ENCODE results near the gene ZEB2. TPM values are rescaled to one million over a fixed set of nuclear protein-coding genes. Genes with fewer than 3 reads are reported as not detected.

ZEB2 gene
- total and polyA plus RNA-seq, 2 of the 13 experiments (the other 11 are each of a cell fraction or from before 2014, with no cell fraction given), result 0.07 TPM; not detected in 1

- TF ChIP-seq PBX2 (CRISPR knock-in tag; IDR thresholded peaks at IDR 0.05) (peak; percentile 22; the same call in 1 of the 2 replicates), ZNF547 (CRISPR knock-in tag; IDR thresholded peaks at IDR 0.05) (no peak), TCF12 (IDR thresholded peaks at IDR 0.05) (no peak), TCF12 (CRISPR knock-in tag; IDR thresholded peaks at IDR 0.05) (no peak), HNRNPL (IDR thresholded peaks at IDR 0.05; ENCODE audit: low read depth, low read length) (no peak), NFIC (IDR thresholded peaks at IDR 0.05; ENCODE audit: low read length) (no peak), TRIM24 (CRISPR knock-in tag; IDR thresholded peaks at IDR 0.05) (no peak), MIXL1 (CRISPR knock-in tag; IDR thresholded peaks at IDR 0.05) (peak; percentile 43; the same call in 1 of the 2 replicates), ZNF749 (CRISPR knock-in tag; IDR thresholded peaks at IDR 0.05; ENCODE audit: borderline replicate concordance) (no peak), MZF1 (CRISPR knock-in tag; IDR thresholded peaks at IDR 0.05; ENCODE audit: borderline replicate concordance) (no peak), ZNF10 (CRISPR knock-in tag; IDR thresholded peaks at IDR 0.05; ENCODE audit: borderline replicate concordance, low read depth) (no peak), RFXANK (CRISPR knock-in tag; IDR thresholded peaks at IDR 0.05) (no peak), SYNCRIP (IDR thresholded peaks at IDR 0.05; ENCODE audit: insufficient read depth, low read depth, low read length) (no peak), ZNF644 (CRISPR knock-in tag; IDR thresholded peaks at IDR 0.05; ENCODE audit: low read depth) (peak; percentile 59; the same call in 1 of the 2 replicates), ZNF484 (CRISPR knock-in tag; IDR thresholded peaks at IDR 0.05; ENCODE audit: borderline replicate concordance, low read depth) (no peak), RAD21 (CRISPR knock-in tag; IDR thresholded peaks at IDR 0.05) (no peak), ZNF709 (CRISPR knock-in tag; IDR thresholded peaks at IDR 0.05) (no peak), TEAD3 (CRISPR knock-in tag; optimal IDR thresholded peaks at IDR 0.05; ENCODE audit: borderline replicate concordance) (peak; percentile 87), KMT2A (CRISPR knock-in tag; IDR thresholded peaks at IDR 0.05) (no peak), FOSL2 (CRISPR knock-in tag; IDR thresholded peaks at IDR 0.05) (0 out of 2 replicates have a peak, but pooled peaks have one; percentile 15), POLR2AphosphoS5 (IDR thresholded peaks at IDR 0.05; ENCODE audit: low read depth, low read length) (no peak), RFX3 (CRISPR knock-in tag; IDR thresholded peaks at IDR 0.05) (no peak)
- TF ChIP-seq, protein P1, sequence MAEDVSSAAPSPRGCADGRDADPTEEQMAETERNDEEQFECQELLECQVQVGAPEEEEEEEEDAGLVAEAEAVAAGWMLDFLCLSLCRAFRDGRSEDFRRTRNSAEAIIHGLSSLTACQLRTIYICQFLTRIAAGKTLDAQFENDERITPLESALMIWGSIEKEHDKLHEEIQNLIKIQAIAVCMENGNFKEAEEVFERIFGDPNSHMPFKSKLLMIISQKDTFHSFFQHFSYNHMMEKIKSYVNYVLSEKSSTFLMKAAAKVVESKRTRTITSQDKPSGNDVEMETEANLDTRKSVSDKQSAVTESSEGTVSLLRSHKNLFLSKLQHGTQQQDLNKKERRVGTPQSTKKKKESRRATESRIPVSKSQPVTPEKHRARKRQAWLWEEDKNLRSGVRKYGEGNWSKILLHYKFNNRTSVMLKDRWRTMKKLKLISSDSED (CRISPR knock-in tag; IDR thresholded peaks at IDR 0.05), result no peak
- TF ChIP-seq, protein P2, sequence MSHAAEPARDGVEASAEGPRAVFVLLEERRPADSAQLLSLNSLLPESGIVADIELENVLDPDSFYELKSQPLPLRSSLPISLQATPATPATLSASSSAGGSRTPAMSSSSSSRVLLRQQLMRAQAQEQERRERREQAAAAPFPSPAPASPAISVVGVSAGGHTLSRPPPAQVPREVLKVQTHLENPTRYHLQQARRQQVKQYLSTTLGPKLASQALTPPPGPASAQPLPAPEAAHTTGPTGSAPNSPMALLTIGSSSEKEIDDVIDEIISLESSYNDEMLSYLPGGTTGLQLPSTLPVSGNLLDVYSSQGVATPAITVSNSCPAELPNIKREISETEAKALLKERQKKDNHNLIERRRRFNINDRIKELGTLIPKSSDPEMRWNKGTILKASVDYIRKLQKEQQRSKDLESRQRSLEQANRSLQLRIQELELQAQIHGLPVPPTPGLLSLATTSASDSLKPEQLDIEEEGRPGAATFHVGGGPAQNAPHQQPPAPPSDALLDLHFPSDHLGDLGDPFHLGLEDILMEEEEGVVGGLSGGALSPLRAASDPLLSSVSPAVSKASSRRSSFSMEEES (CRISPR knock-in tag; IDR thresholded peaks at IDR 0.05), result no peak
These were observed 148.9 kb downstream of the ZEB2 start (continued) for GRCh38 chr2:144370937-144371584.

All from HepG2 (cell line).